ENCODE data around the gene NRP2.

The NRP2 gene

DNA sequence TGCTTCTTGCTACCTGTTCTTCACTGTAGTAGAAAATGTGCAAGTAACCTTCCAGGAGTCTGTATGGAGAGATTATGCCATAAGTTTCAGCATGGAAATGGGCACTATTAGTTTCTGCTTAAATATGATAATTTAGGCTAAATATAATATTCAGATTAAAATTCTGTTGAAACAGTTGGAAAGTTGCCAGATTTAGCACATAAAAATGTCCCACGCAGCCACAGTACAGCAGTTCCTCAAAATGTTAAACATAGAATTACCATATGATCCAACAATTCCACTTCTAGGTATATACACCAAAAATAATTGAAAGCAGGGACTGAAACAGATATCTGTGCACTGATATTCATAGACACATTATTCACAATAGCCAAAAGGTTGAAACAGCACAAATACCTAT lies 121.2 kb downstream of the NRP2 start:
- DNase-seq (ENCODE audit: low spot score), result no peak

- no peak for DNase-seq (ENCODE audit: low spot score)
Observed at GRCh38 chr2:205805136-205805535, 122.8 kb downstream of the NRP2 start.

DNA sequence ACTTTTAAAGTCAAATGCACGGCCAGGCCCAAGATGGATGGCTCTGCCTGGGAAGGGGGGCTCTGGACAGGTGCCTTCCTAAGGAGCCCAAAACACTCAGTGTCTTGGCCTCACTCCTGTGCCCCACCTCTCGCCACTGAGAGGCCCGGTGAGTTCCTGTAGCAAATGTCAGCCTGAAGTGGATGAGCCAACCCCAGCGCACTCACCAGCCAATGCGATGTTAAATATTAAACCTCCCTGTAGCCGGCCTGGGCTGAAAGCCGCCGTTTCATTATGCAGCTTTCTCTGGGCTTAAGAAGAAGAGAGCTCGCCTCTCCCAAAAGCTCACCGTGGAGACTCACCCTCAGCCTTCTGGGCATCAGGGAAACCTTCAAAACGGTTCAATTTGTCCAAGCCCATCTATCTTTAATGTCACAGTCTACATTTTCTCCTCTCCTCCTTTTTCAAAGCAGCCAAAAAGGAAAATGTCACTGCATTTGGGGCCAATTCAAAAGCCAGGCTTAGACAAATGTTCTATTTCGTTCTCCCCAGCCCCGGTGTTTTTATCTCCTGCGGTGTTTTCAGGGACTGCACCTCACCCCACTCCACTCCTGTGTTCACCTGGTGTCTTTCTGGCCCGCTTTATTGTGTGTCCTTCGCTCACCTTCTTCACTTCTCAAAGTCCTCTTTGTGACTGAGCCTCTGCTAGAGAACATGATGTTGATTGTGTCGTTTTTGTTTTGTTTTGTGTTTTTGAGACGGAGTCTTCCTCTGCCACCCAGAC lies 124.0 kb downstream of the NRP2 start:
- DNase-seq (ENCODE audit: low spot score), result no peak

- no peak for DNase-seq (ENCODE audit: low spot score)
Observed at GRCh38 chr2:205807229-205807628, 124.9 kb downstream of the NRP2 start.

DNA sequence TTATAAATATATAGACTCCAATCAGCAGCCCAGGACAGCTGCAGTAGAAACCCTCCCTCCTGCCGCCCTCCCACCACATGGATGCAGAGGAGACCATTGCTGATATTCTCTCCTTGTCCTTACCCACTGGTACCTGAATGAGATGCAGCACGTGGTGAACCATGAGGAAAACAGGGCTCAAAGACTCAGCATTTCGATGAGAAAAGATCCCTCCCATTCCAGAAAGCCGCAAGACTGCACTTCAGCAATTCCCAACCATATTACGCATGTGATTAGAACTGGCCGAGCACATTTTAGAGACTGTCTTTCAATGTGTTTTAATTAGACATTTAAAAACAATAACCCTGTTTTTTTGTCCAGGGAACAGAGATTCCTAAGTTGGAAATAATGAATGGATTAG lies 125.5 kb downstream of the NRP2 start:
- no peak for DNase-seq (ENCODE audit: low spot score)

- no peak for DNase-seq (ENCODE audit: low spot score)
Observed at GRCh38 chr2:205808486-205809121, 126.3 kb downstream of the NRP2 start.

DNA sequence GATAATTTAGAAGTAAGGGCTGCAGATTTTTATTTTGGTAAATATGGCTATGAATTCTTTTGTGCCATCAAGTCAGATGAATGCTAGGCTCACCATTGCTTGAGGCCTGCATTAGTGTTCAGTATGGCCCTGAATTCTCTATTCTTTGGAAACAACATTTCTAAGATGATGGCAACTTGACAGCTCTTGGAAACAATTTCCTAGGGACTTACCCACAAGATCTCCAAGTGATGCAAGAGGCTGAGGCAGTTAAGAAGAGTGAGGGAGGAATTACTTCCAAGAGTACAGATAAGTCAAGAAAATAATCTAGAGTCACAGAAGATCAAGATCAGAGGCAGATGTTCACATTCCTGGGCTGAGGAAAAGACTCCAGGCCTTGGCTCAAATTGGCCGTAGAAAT lies 129.1 kb downstream of the NRP2 start:
- DNase-seq (ENCODE audit: low spot score), result no peak

DNA sequence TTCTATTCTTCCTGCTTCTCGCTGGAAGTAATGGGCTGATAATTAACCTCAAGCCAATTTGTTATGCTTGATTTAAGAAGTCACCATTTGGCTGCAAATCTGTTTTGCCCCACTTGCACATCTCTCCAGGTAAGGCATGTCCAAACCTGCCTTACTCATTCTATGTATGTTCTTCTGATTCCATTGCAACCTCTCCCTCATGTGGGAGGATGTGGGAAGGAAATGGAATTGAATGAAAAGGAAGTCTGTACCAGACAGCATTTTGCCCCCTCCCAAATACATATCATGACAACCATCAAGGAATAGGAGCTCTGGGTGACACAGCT lies 131.7 kb downstream of the NRP2 start:
- DNase-seq (ENCODE audit: low spot score), result no peak

- no peak for DNase-seq (ENCODE audit: low spot score)
Observed at GRCh38 chr2:205815673-205816072, 133.4 kb downstream of the NRP2 start.

DNA sequence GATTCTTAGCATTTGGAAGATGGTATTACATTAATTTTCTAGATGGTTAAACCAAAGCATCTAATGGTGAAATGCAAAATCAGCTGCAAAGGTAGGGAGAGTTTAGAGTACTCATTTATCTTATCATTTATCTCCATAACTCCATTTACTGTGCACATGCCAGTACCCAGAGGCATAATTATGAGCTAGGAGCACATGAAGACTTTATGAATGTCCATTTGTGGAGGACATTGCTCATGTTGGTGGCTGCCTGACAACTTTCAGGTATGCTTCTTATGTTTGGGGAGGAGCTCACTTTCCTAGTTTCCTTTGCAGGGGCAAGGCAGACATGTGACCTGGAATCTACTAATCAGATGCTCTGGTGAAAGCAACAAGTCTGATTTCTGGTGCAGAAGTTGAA lies 134.0 kb downstream of the NRP2 start:
- no peak for DNase-seq (ENCODE audit: low spot score)

DNA sequence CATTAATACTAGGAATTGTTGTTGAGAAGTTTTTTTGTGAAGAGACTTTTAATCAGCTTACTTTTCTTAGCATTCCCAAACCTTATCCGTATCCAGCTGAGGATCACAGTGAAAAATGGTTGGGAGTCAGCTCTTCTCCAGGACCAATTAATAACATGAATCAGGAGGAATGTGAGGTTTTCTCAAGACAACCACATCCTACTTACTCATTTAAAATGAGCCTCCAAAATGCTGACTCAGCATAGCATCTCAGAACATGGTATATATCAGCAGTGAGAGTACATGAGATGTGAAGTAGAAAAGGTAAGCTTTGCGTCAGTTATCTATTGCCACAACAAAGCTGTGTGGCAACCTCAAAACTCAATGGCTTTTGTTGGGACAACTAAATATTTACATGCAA lies 140.3 kb downstream of the NRP2 start:
- no peak for DNase-seq (ENCODE audit: low spot score)

- no peak for DNase-seq (ENCODE audit: low spot score)
Observed at GRCh38 chr2:205827809-205828365, 145.6 kb downstream of the NRP2 start.

- DNase-seq (ENCODE audit: low spot score), result no peak
Observed at GRCh38 chr2:205833864-205834263, 151.6 kb downstream of the NRP2 start.

DNA sequence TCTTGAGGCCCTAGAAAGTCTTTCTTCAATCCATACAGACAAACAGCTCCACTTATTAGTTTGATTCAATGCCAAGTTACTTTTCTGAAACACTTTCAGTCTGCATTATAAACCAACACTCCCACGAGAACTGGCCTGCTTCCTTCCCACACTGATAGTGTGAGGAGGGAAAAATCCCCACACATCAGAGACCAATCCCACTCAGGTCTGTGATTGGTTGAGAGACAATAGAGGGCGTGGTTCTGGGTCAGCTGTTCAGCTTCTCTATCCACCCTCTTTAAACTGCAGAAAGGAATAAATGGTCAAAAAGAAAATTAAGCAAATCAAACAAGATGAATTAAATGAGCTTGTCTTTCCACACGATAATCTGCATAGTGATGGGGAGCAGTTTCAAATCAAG lies 152.5 kb downstream of the NRP2 start:
- DNase-seq (ENCODE audit: low spot score), result no peak

GRCh38 chr2:205835251-205835791 lies 153.0 kb downstream of the NRP2 start:
- DNase-seq (ENCODE audit: low spot score), result no peak

DNA sequence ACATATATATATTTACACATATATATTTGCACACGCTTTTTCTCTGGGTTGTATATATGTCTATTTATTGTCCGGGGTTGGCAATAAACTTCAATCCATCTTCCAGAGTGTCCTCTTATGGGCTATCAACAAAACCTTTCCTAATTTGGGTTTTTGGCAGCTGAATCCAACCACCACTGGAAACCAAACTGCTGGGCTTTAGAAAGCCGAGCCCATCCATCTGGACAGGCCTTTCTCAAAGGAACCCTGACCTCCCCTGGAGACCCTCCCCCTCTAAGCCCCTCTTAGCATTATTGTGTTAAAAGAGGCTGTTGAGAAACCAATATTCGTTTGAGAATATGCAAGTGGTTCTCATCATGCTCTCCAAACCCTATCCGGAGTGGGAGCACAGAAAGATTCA lies 153.6 kb downstream of the NRP2 start:
- no peak for DNase-seq (ENCODE audit: low spot score)

DNA sequence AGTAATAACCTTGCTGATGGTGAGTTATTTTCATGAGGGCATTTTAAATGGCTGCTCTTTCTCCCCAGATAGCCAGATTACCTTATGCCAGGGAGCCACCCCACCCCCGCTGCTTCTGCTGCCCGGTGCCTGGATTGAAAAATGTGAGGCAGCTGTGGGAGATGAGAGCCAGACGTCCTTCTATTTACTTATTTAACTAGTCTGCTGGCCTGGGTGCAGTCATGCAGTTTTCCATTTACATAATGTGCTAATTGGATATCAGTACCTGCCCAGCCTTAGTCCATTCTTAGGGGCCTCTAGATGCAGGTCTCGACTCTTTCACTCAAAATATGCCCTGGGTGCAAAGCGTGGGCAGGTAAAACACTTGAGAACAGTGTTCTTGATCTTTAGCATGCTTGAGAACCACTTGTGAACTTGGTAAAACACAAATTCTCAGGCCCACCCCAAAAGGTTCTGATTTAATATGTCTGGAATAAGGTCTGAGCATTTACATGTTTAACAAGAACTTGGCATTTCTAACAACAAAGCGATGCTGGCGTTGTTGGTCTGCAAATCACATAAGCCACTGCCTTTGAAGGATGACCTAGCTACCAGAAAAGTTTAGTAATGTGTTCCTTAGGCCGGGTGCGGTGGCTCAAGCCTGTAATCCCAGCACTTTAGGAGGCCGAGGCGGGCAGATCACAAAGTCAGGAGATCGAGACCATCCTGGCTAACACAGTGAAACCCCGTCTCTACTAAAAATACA lies 154.3 kb downstream of the NRP2 start:
- no peak for DNase-seq (ENCODE audit: low spot score)

DNA sequence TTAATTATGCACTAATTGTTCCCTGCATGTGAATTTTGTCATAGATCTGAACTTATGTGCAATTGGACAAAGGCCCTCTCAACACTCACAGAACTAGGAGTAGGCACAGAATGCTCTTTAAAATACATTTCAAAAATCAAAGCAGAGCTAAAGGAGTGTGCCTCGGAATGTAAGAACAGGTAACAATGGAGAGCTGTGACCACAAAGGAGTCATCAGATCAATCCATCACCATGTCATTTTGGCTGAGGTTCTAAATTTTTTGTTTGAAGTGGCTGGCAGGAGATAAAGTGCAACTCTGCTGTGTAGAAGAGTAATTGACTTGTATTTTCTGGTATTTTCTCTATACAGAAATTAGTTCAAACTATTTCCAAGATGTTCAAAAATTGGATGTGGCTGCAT lies 155.4 kb downstream of the NRP2 start:
- no peak for DNase-seq (ENCODE audit: low spot score)

DNA sequence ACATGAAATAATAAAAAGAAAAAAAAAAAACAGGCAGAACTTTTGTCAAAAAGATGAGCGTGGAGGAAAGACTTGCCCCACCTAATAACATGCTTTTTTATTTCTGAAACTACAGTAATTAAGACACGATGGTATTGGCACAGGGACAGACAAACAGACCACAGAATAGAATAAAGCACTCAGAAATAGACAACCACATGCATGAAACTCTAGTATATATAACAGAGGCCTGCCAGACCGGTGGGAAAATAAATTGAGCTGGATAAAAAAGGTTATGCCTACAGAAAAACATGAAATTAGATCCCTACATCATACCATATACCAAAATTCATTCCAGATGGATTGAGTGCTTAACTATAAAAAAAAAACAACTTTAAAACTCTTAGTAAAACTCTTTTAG lies 163.1 kb downstream of the NRP2 start:
- no peak for DNase-seq (ENCODE audit: low spot score)

Measured in ecto neural progenitor cell (in vitro differentiated cells).